ENCODE results near the gene NHERF2.

NHERF2 gene

GRCh38 chr16:1991135-1991551 lies 35.6 kb upstream of the NHERF2 start:
- peak; percentile 49 for DNase-seq

GRCh38 chr16:1991588-1991947 lies 35.1 kb upstream of the NHERF2 start:
- DNase-seq: no peak

- DNase-seq: peak; percentile 100
Measured at GRCh38 chr16:1991948-1992703, 34.6 kb upstream of the NHERF2 start.

- DNase-seq: peak; percentile 29
Measured at GRCh38 chr16:1992704-1993317, 33.9 kb upstream of the NHERF2 start.

GRCh38 chr16:1993731-1994131 lies 33.0 kb upstream of the NHERF2 start:
- no peak for DNase-seq

- no peak for DNase-seq
Measured at GRCh38 chr16:1997494-1998359, 29.0 kb upstream of the NHERF2 start.

GRCh38 chr16:1998360-1998835 lies 28.3 kb upstream of the NHERF2 start:
- DNase-seq: no peak

GRCh38 chr16:1998852-1999801 lies 27.6 kb upstream of the NHERF2 start:
- DNase-seq: no peak

GRCh38 chr16:1999866-2000514 lies 26.7 kb upstream of the NHERF2 start:
- no peak for DNase-seq

GRCh38 chr16:2001035-2001434 lies 25.7 kb upstream of the NHERF2 start:
- DNase-seq: no peak

- DNase-seq: no peak
Measured at GRCh38 chr16:2001456-2002355, 25.0 kb upstream of the NHERF2 start.

GRCh38 chr16:2002406-2003230 lies 24.1 kb upstream of the NHERF2 start:
- DNase-seq: no peak

GRCh38 chr16:2003231-2003826 lies 23.4 kb upstream of the NHERF2 start:
- no peak for DNase-seq

GRCh38 chr16:2003827-2004641 lies 22.7 kb upstream of the NHERF2 start:
- DNase-seq: peak; percentile 85

- DNase-seq: no peak
Measured at GRCh38 chr16:2004795-2005517, 21.7 kb upstream of the NHERF2 start.

- DNase-seq: no peak
Measured at GRCh38 chr16:2005646-2006045, 21.1 kb upstream of the NHERF2 start.

- no peak for DNase-seq
Measured at GRCh38 chr16:2006317-2006716, 20.4 kb upstream of the NHERF2 start.
